GM21390 (cell line): ENCODE data around the gene ACRV1.
"Not testable (repeated sequence)": the region's sequence is repeated elsewhere in the genome, so short reads cannot be mapped to it uniquely, and the experiment has no call there.

Experiments used
- ATAC-seq: cut with Tn5 transposase; IDR thresholded peaks from one replicate; pipeline ENCODE4 v1.9.1; 2021; ENCODE audit not compliant: unreplicated experiment

Gene ACRV1

GRCh38 chr11:125680747-125681146, at the start of gene ACRV1:
ACRV1 (minus strand) TSS chr11:125680847; CDS start chr11:125680780, 67 bp downstream.
- no peak for ATAC-seq

DNA sequence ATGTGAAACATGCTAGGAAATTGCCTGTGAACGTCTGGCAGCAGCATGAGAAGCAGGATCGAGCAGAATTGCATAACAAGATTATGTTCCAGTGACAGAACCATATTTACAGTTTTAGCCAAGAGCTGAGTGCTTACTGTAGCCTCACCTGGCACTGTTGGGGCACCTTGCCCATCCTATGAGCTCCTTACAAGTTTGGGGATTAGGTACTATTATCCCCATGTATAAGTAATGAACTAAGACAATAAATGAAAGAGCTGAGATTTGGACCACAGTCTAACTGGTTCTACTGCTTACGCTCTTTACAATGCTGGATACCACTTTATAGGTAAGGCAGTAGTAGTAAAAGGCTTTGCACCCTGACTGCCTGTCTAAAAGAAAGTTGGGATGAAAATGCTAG, 48.3 kb upstream of the ACRV1 start:
- no peak for ATAC-seq

- no peak for ATAC-seq
Observed at GRCh38 chr11:125724125-125724524, 43.5 kb upstream of the ACRV1 start.

- ATAC-seq = no peak
Observed at GRCh38 chr11:125720781-125721180, 40.1 kb upstream of the ACRV1 start.

GRCh38 chr11:125704686-125705085, 24.0 kb upstream of the ACRV1 start:
- not testable (repeated sequence) for ATAC-seq

GRCh38 chr11:125701858-125702621, 21.4 kb upstream of the ACRV1 start:
- ATAC-seq = no peak

- ATAC-seq = no peak
Observed at GRCh38 chr11:125701018-125701610, 20.5 kb upstream of the ACRV1 start.

- no peak for ATAC-seq
Observed at GRCh38 chr11:125694951-125695350, 14.3 kb upstream of the ACRV1 start.

GRCh38 chr11:125692887-125693286, 12.2 kb upstream of the ACRV1 start:
- no peak for ATAC-seq

DNA sequence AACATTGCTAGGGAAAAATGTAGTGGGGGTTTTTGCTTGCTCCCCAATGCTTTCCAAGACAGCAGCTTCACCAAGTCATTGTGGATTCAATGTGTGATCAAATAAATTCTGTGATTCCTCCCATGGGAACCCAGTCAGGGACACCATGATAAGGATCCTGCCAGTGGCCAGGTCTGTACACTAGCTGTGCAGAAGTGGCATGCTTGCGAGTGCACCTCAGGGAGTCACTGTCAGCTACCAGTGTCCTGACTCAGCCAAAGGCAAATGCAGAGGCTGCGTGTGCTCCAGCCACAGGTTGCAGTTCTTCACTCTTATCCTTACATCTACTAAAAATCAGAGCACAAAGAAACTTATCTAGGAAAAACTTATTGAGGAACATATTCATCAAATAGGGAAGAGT, 9.4 kb upstream of the ACRV1 start:
- no peak for ATAC-seq

DNA sequence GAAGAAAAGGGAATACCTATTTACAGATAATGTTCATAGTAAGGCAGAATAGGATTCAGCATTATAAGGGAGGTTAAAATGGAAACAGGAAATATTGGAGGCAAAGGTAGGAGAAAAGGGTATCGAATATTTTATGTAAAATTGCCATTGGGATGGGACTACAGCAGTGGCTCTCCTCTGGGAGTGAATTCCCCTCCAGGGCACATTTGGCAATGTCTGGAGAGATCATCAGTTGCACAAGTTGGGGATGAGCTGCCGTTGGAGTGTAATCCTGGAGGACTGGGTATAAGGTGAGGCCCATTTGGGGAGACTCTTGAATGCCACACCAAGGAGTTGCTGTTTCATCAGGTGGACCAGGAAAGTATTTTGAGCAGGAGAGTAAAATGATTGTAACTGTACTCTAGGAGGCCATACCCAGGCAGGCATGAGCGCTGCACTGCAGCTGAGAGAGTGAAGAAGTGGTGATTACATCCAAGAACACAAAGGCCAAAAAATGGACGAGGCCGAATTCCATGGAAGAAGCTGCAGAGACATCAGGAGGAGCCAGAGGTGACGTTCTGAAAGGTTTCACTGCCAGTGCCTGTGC, 8.7 kb upstream of the ACRV1 start:
- no peak for ATAC-seq

- no peak for ATAC-seq
Observed at GRCh38 chr11:125688632-125689031, 8.0 kb upstream of the ACRV1 start.

GRCh38 chr11:125688066-125688465, 7.4 kb upstream of the ACRV1 start:
- no peak for ATAC-seq

DNA sequence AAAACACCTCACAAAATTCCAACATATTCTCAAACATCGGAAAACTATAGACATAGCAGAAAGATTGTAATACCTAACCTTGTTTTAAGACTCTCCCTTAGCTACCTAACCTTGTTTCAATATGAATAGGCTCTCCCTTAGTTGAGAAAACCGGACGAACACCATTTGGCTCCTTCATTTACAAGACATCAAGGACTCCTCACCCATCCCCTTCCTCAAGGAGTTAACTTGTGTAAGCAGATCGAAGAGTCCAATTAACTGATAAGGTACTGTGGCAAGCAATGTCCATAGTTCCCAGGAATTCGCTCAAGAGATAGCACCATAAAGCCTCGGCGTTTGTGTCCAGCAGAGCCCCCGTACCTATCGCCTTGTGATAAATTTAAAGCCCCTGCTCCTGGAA, 4.6 kb upstream of the ACRV1 start:
- ATAC-seq = no peak

- ATAC-seq = no peak
Observed at GRCh38 chr11:125679837-125680236, 810 bp downstream of the ACRV1 start.

- ATAC-seq = no peak
Observed at GRCh38 chr11:125679397-125679796, 1.2 kb downstream of the ACRV1 start.

DNA sequence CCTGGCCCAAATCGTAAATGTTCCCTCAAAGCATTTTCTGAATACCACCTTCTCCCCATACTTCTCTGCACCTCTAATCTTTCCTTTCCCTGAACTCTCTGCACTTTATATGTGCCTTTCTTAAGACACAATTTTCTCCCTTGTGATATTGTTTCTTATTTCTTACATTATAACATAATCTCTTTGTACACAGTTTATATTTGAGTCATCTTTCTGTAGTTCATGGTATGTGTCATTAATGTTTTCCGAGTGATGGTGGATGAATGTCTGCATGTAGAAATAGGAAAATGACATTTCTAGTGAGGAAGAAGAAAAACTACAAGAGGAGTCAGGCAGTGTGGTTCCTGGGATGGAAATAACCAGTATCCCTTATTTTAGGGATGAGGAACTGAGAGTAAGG, 5.5 kb downstream of the ACRV1 start:
- ATAC-seq = no peak

DNA sequence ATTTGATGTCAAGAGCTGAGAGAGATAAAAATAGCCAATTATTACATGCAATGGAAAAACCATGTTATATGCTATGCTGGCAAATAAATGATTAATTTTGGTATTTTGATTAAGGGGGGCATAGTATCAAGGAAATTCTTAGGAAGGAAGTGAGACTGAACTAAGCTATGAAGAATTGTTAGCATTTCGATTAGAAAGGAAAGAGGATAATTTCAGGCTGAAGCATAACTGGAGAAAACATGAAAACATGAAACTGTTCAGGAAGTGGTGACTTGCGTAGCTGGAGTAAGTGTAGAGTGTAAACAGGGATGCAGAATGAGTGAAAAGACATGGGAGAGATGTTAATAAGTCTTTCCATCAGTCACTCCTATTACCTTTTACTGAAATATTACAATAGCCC, 6.4 kb downstream of the ACRV1 start:
- ATAC-seq = no peak

DNA sequence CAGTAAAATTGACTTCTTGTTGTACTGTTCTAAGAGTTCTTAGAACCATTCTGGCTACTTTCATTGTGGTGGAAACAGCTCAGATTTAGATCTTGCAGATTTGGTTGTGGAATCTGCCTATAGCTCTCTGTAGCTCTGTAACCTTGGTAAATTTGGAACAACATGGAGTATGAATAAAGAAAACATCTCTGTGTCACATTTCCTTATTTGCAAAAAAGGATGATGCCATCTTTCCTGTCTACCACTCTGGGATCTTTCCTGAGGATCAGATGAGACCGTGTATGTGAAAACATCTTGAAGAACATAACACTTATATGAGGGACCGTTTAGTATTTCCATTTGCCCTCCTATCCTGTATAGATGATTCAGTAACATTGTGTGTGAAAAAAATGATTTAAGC, 9.1 kb downstream of the ACRV1 start:
- ATAC-seq = no peak

- ATAC-seq = no peak
Observed at GRCh38 chr11:125670172-125670571, 10.5 kb downstream of the ACRV1 start.

DNA sequence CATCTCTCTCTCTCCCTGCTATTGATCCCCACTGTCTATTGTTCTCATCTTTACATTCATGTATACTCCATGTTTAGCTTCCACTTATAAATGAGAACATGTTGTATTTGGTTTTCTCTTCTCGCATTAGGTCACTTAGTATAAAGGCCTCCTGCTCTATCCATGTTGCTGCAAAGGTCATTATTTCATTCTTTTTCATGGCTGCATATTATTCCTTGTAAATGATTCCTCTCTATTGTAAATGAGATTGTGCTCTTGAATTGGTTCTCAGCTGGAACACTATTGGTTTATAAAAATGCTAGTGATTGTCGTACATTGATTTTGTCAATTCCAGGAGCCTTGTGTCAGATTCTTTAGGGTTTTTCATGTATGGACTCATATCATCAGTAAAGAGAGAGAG, 13.5 kb downstream of the ACRV1 start:
- ATAC-seq = no peak

DNA sequence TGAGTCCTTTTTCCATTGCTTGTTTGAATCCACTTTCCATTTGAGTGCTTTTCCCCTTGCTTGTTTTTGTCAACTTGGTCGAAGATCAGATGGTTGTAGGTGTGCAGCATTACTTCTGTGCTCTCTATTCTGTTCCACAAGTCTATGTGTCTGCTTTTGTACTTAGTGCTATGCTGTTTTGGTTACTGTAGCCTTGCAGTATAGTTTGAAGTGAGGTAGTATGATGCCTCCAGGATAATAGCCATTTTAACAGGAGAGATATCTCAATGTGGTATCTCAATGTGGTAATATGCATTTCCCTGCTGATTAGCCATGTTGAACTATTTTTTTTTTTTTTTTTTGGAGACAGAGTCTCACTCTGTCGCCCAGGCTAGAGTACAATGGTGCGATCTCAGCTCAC, 16.7 kb downstream of the ACRV1 start:
- ATAC-seq = no peak
